KMS-11 (cell line): Measurements from ENCODE around the gene TGFA.

Experiments used
- H2AFZ ChIP-seq: fragments of 200-600 bp; sonication (generic); 2 replicates; pipeline ENCODE4 v1.6.1; 2016; ENCODE audit warnings: antibody characterized with exemption, mixed run types, low read depth
- H3K27ac ChIP-seq: fragments of 200-600 bp; sonication (generic); 2 replicates; pipeline ENCODE4 v1.6.1; 2016; ENCODE audit warnings: mild to moderate bottlenecking, mixed run types
- H3K27me3 ChIP-seq: fragments of 200-600 bp; sonication (generic); 2 replicates; pipeline ENCODE4 v1.6.1; 2017; ENCODE audit warnings: mild to moderate bottlenecking, low read depth, mixed run types, moderate library complexity; ENCODE audit not compliant: insufficient read depth
- H3K36me3 ChIP-seq: fragments of 200-600 bp; sonication (generic); 2 replicates; pipeline ENCODE4 v1.6.1; 2017; ENCODE audit warnings: mild to moderate bottlenecking, mixed run types; ENCODE audit not compliant: insufficient read depth
- H3K4me1 ChIP-seq: fragments of 200-600 bp; sonication (generic); 2 replicates; pipeline ENCODE4 v1.6.1; 2016; ENCODE audit warnings: mild to moderate bottlenecking, low read depth, mixed run types; ENCODE audit not compliant: poor library complexity, severe bottlenecking
- H3K4me2 ChIP-seq: fragments of 200-600 bp; sonication (generic); 2 replicates; pipeline ENCODE4 v1.7.0; 2016; ENCODE audit warnings: mild to moderate bottlenecking, mixed run types
- H3K4me3 ChIP-seq: fragments of 200-600 bp; sonication (generic); IDR thresholded peaks from 2 replicates; pipeline ENCODE4 v1.6.1; 2017; ENCODE audit warnings: low read depth, low read length, mixed read lengths; ENCODE audit not compliant: insufficient read depth
- H3K79me2 ChIP-seq: fragments of 200-600 bp; sonication (generic); 2 replicates; pipeline ENCODE4 v1.6.1; 2016; ENCODE audit warnings: low read depth, mixed run types; ENCODE audit not compliant: insufficient read depth
- H3K9ac ChIP-seq: fragments of 200-600 bp; sonication (generic); 2 replicates; pipeline ENCODE4 v1.6.1; 2016; ENCODE audit warnings: mild to moderate bottlenecking, mixed run types
- H4K20me1 ChIP-seq: fragments of 200-600 bp; sonication (generic); 2 replicates; pipeline ENCODE4 v1.6.1; 2016; ENCODE audit warnings: mild to moderate bottlenecking, mixed run types; ENCODE audit not compliant: insufficient read depth
- CTCF ChIP-seq: fragments of 200-600 bp; sonication (generic); conservative IDR thresholded peaks from 2 replicates; pipeline ENCODE4 v1.6.1; 2017; ENCODE audit warnings: low read depth, mild to moderate bottlenecking, antibody characterized with exemption, low read length, moderate library complexity, mixed read lengths

Gene TGFA

GRCh38 chr2:70420740-70421139 lies 132.9 kb downstream of the TGFA start:
- Histone ChIP-seq H3K4me2 (no peak overlapping the region), H3K27ac (no peak overlapping the region), H3K27me3 (no peaks in the 10 kb centered on the region), H2AFZ (no peak overlapping the region), H3K9ac (no peak overlapping the region), H3K79me2 (no peaks in the 10 kb centered on the region), H3K4me3 (no peak overlapping the region), H3K4me1 (no peaks in the 10 kb centered on the region), H4K20me1 (no peaks in the 10 kb centered on the region), H3K36me3 (no peaks in the 10 kb centered on the region)
- TF ChIP-seq CTCF: no peak

DNA sequence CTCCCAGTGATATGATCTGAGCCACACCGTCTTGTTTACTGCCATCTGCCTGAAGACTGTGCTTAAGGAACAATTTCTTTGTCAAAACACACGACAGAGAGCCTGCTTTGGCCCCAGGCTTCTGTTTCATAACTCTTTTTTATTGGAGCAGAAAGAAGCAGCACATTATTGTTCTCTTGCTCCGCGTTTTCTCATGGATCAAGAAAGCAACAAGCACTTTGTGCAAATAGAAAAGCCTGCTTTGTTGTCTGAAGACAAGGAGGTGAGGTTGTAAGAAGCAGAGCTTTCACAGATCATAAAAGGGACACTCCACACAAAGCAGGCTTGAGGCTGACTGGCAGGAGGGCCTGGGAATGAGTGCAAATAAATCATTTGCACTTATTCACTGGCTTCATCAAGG lies 133.5 kb downstream of the TGFA start:
- H3K36me3 ChIP-seq: no peaks in the 10 kb centered on the region
- TF ChIP-seq CTCF: no peak
- H2AFZ ChIP-seq: no peak overlapping the region

DNA sequence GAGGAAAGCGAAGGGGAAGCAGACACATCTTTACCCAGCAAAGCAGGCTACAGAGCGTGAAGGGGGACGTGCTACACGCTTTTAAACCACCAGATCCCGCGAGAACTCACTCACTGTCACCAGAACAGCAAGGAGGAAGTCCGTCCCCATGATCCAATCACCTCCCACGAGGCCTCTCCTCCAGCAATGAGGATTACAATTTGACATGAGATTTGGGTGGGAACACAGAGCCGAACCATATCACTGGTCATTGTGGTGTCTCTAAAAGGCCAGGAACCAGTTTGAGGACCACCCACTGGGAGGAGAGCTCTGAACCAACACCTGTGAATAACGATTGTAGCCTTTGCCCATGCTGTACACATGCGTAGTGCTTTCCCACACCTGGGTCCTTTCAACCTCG lies 135.1 kb downstream of the TGFA start:
- Histone ChIP-seq H3K27me3 (no peaks in the 10 kb centered on the region), H3K4me3 (no peak overlapping the region), H3K79me2 (no peaks in the 10 kb centered on the region), H3K27ac (no peak overlapping the region), H2AFZ (no peak overlapping the region), H4K20me1 (no peaks in the 10 kb centered on the region), H3K4me1 (no peaks in the 10 kb centered on the region), H3K4me2 (no peak overlapping the region), H3K36me3 (no peaks in the 10 kb centered on the region), H3K9ac (no peak overlapping the region)
- no peak for TF ChIP-seq CTCF

More for the DNA sequence above, 133.5 kb downstream of the TGFA start:
- H4K20me1 ChIP-seq: no peaks in the 10 kb centered on the region
- no peak overlapping the region for H3K4me3 ChIP-seq
- no peaks in the 10 kb centered on the region for H3K4me1 ChIP-seq
- no peak overlapping the region for H3K4me2 ChIP-seq
- no peaks in the 10 kb centered on the region for H3K79me2 ChIP-seq
- H3K27ac ChIP-seq: no peak overlapping the region
- H3K27me3 ChIP-seq: no peaks in the 10 kb centered on the region
- H3K9ac ChIP-seq: no peak overlapping the region

GRCh38 chr2:70417011-70417410 lies 136.6 kb downstream of the TGFA start:
- Histone ChIP-seq H3K36me3 (no peaks in the 10 kb centered on the region), H3K4me2 (no peak overlapping the region), H3K4me1 (no peaks in the 10 kb centered on the region), H4K20me1 (no peaks in the 10 kb centered on the region), H3K27ac (no peak overlapping the region), H2AFZ (no peak overlapping the region), H3K27me3 (no peaks in the 10 kb centered on the region), H3K79me2 (no peaks in the 10 kb centered on the region), H3K9ac (no peak overlapping the region), H3K4me3 (no peak overlapping the region)
- TF ChIP-seq CTCF: no peak
